WTC11 (cell line): ENCODE results near the gene LRRC49. TPM values are rescaled to one million over a fixed set of nuclear protein-coding genes. Genes with fewer than 3 reads are reported as not detected.

Experiments used
- ATAC-seq: fragments of 200-7000 bp; cut with Tn5 transposase; 2 replicates; pipeline ENCODE4 v1.10.0; 2021; ENCODE audit warnings: mild to moderate bottlenecking, moderate library complexity
- CTCF ChIA-PET: fragments of 300-600 bp; sonication (Branson Sonifier 250); formaldehyde crosslinking; loops from one replicate; lab custom pipeline; 2021; ENCODE audit warnings: antibody characterized with exemption; lab: Charles Lee
- POLR2A ChIA-PET: fragments of 350-600 bp; sonication (Branson Sonifier 250); formaldehyde crosslinking; loops from one replicate; lab custom pipeline; 2021; ENCODE audit warnings: antibody characterized with exemption; lab: Charles Lee
- DNase-seq: peaks from one replicate; pipeline ENCODE4 v3.0.0; 2021; ENCODE audit warnings: low spot score
- H3K27ac Mint-ChIP-seq: 2 replicates; pipeline ENCODE4 v1.8.0; 2021; ENCODE audit warnings: mixed read lengths
- H3K27me3 Mint-ChIP-seq: 2 replicates; pipeline ENCODE4 v1.8.0; 2021; ENCODE audit warnings: low read depth, mild to moderate bottlenecking, moderate library complexity, mixed read lengths
- H3K36me3 Mint-ChIP-seq: 2 replicates; pipeline ENCODE4 v1.8.0; 2021; ENCODE audit warnings: mixed read lengths
- H3K4me1 Mint-ChIP-seq: 2 replicates; pipeline ENCODE4 v1.8.0; 2022; ENCODE audit warnings: mixed read lengths
- H3K4me3 Mint-ChIP-seq: 2 replicates; pipeline ENCODE4 v1.8.0; 2021; ENCODE audit warnings: mild to moderate bottlenecking, moderate library complexity, mixed read lengths
- H3K9me3 Mint-ChIP-seq: 2 replicates; pipeline ENCODE4 v1.8.0; 2021; ENCODE audit warnings: mixed read lengths
- ATF1 ChIP-seq: sonication (generic); formaldehyde crosslinking; IDR thresholded peaks from 2 replicates; pipeline ENCODE4 v1.8.1; 2023; ENCODE audit warnings: mild to moderate bottlenecking, moderate library complexity, missing genetic modification reagents
- ELF4 ChIP-seq: sonication (generic); formaldehyde crosslinking; IDR thresholded peaks from 2 replicates; pipeline ENCODE4 v1.8.1; 2022; ENCODE audit warnings: low read depth, mild to moderate bottlenecking, moderate library complexity, missing genetic modification reagents
- IRF2 ChIP-seq: sonication (generic); formaldehyde crosslinking; IDR thresholded peaks from 2 replicates; pipeline ENCODE4 v1.8.0; 2022; ENCODE audit warnings: low read depth, missing genetic modification reagents, borderline replicate concordance
- JAZF1 ChIP-seq: fragments of 250-450 bp; sonication (Bioruptor Pico); IDR thresholded peaks from 2 replicates; pipeline ENCODE4 v1.9.0; 2021; ENCODE audit warnings: moderate library complexity, mild to moderate bottlenecking, inconsistent platforms
- MXD4 ChIP-seq: fragments of 250-450 bp; sonication (Bioruptor Pico); IDR thresholded peaks from 2 replicates; pipeline ENCODE4 v1.8.0; 2021; ENCODE audit warnings: mild to moderate bottlenecking, moderate library complexity, borderline replicate concordance
- MYBL2 ChIP-seq: sonication (generic); formaldehyde crosslinking; IDR thresholded peaks from 2 replicates; pipeline ENCODE4 v1.8.1; 2023; ENCODE audit warnings: mild to moderate bottlenecking, moderate library complexity, missing genetic modification reagents
- NFE2L1 ChIP-seq: sonication (generic); formaldehyde crosslinking; IDR thresholded peaks from 2 replicates; pipeline ENCODE4 v1.8.1; 2023; ENCODE audit warnings: missing genetic modification reagents
- NR2C2 ChIP-seq: sonication (generic); formaldehyde crosslinking; IDR thresholded peaks from 2 replicates; pipeline ENCODE4 v1.8.0; 2022; ENCODE audit warnings: mild to moderate bottlenecking, missing genetic modification reagents
- OVOL2 ChIP-seq: fragments of 250-450 bp; sonication (Bioruptor Pico); IDR thresholded peaks from 2 replicates; pipeline ENCODE4 v1.9.0; 2021; ENCODE audit warnings: mild to moderate bottlenecking, borderline replicate concordance
- RORB ChIP-seq: fragments of 250-450 bp; sonication (Bioruptor Pico); IDR thresholded peaks from 2 replicates; pipeline ENCODE4 v1.9.0; 2021; ENCODE audit warnings: mild to moderate bottlenecking
- SMAD4 ChIP-seq: sonication (generic); formaldehyde crosslinking; IDR thresholded peaks from 2 replicates; pipeline ENCODE4 v1.8.0; 2022; ENCODE audit warnings: mild to moderate bottlenecking, missing genetic modification reagents
- TCF7 ChIP-seq: sonication (generic); formaldehyde crosslinking; IDR thresholded peaks from 2 replicates; pipeline ENCODE4 v1.8.0; 2022; ENCODE audit warnings: mild to moderate bottlenecking, low read depth, missing genetic modification reagents, moderate library complexity
- ZNF138 ChIP-seq: sonication (generic); formaldehyde crosslinking; conservative IDR thresholded peaks from 2 replicates; pipeline ENCODE4 v1.8.1; 2022; ENCODE audit warnings: mild to moderate bottlenecking, moderate library complexity, missing genetic modification reagents
- ZNF219 ChIP-seq: sonication (generic); formaldehyde crosslinking; IDR thresholded peaks from 2 replicates; pipeline ENCODE4 v1.8.0; 2023; ENCODE audit warnings: missing genetic modification reagents, mild to moderate bottlenecking, borderline replicate concordance
- ZNF263 ChIP-seq: sonication (generic); formaldehyde crosslinking; IDR thresholded peaks from 2 replicates; pipeline ENCODE4 v1.8.1; 2022; ENCODE audit warnings: low read depth, mild to moderate bottlenecking, moderate library complexity, missing genetic modification reagents
- ZNF416 ChIP-seq: fragments of 250-450 bp; sonication (Bioruptor Pico); IDR thresholded peaks from 2 replicates; pipeline ENCODE4 v1.9.0; 2021; ENCODE audit warnings: mild to moderate bottlenecking, inconsistent platforms
- total RNA-seq: library from RNA; stranded (reverse); gene quantifications from 3 replicates; pipeline ENCODE4 v1.2.3, GENCODE V29; 2021
- TF ChIP-seq, protein P1 (sequence below): sonication (generic); formaldehyde crosslinking; conservative IDR thresholded peaks from 2 replicates; pipeline ENCODE4 v1.8.1; 2022; ENCODE audit warnings: mild to moderate bottlenecking, missing genetic modification reagents
- TF ChIP-seq, protein P2 (sequence below): sonication (generic); formaldehyde crosslinking; IDR thresholded peaks from 2 replicates; pipeline ENCODE4 v1.8.1; 2023; ENCODE audit warnings: mild to moderate bottlenecking, missing genetic modification reagents
- TF ChIP-seq, protein P3 (sequence below): sonication (generic); formaldehyde crosslinking; IDR thresholded peaks from 2 replicates; pipeline ENCODE4 v1.8.0; 2022; ENCODE audit warnings: mild to moderate bottlenecking, missing genetic modification reagents
- TF ChIP-seq, protein P4 (sequence below): sonication (generic); formaldehyde crosslinking; IDR thresholded peaks from 2 replicates; pipeline ENCODE4 v1.8.1; 2023; ENCODE audit warnings: mild to moderate bottlenecking, moderate library complexity, missing genetic modification reagents
- TF ChIP-seq, protein P5 (sequence below): fragments of 250-450 bp; sonication (Bioruptor Pico); conservative IDR thresholded peaks from 2 replicates; pipeline ENCODE4 v1.9.0; 2021; ENCODE audit warnings: mild to moderate bottlenecking
- TF ChIP-seq, protein P6 (sequence below): sonication (generic); formaldehyde crosslinking; IDR thresholded peaks from 2 replicates; pipeline ENCODE4 v1.8.1; 2022; ENCODE audit warnings: missing genetic modification reagents, borderline replicate concordance
- TF ChIP-seq, protein P7 (sequence below): sonication (generic); formaldehyde crosslinking; IDR thresholded peaks from 2 replicates; pipeline ENCODE4 v1.8.1; 2022; ENCODE audit warnings: low read depth, mild to moderate bottlenecking, moderate library complexity, missing genetic modification reagents, borderline replicate concordance
- TF ChIP-seq, protein P8 (sequence below): fragments of 250-450 bp; sonication (Bioruptor Pico); IDR thresholded peaks from 2 replicates; pipeline ENCODE4 v1.9.0; 2021; ENCODE audit warnings: mild to moderate bottlenecking
- TF ChIP-seq, protein P9 (sequence below): fragments of 250-450 bp; sonication (Bioruptor Pico); IDR thresholded peaks from 2 replicates; pipeline ENCODE4 v2.1.2; 2022; ENCODE audit warnings: mild to moderate bottlenecking, moderate library complexity

Gene LRRC49
- total RNA-seq, 1 experiment from 2014 or later, result 6.9 TPM

DNA sequence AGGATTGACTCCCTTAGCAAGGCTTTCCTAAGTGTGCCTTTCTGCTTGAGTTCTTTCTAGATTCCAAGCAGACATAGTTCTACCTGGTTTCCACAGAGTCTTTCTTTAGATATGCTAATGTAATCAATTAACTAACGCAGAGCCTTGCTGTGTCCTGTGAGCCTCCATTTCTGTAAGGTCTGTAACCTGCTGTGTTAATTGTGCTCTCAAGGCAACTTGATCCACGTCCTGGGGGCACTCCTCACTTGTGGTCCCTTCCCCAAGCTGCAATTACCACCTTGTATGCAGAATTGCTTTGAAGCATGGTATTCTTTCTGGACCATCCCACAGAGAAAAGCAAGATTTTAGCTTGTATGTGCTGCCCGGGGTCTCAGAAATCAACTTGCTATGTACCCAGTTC, 193.2 kb downstream of the LRRC49 start (continued):
- TF ChIP-seq OVOL2 (CRISPR knock-in tag), result no peak
- TF ChIP-seq, protein P1, sequence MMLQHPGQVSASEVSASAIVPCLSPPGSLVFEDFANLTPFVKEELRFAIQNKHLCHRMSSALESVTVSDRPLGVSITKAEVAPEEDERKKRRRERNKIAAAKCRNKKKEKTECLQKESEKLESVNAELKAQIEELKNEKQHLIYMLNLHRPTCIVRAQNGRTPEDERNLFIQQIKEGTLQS (CRISPR knock-in tag), result no peak
- TF ChIP-seq MYBL2, result no peak
- TF ChIP-seq, protein P2, sequence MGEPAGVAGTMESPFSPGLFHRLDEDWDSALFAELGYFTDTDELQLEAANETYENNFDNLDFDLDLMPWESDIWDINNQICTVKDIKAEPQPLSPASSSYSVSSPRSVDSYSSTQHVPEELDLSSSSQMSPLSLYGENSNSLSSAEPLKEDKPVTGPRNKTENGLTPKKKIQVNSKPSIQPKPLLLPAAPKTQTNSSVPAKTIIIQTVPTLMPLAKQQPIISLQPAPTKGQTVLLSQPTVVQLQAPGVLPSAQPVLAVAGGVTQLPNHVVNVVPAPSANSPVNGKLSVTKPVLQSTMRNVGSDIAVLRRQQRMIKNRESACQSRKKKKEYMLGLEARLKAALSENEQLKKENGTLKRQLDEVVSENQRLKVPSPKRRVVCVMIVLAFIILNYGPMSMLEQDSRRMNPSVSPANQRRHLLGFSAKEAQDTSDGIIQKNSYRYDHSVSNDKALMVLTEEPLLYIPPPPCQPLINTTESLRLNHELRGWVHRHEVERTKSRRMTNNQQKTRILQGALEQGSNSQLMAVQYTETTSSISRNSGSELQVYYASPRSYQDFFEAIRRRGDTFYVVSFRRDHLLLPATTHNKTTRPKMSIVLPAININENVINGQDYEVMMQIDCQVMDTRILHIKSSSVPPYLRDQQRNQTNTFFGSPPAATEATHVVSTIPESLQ (CRISPR knock-in tag), result no peak
- TF ChIP-seq SMAD4 (CRISPR knock-in tag), result no peak
- TF ChIP-seq NR2C2 (CRISPR knock-in tag), result no peak
- TF ChIP-seq, protein P3, sequence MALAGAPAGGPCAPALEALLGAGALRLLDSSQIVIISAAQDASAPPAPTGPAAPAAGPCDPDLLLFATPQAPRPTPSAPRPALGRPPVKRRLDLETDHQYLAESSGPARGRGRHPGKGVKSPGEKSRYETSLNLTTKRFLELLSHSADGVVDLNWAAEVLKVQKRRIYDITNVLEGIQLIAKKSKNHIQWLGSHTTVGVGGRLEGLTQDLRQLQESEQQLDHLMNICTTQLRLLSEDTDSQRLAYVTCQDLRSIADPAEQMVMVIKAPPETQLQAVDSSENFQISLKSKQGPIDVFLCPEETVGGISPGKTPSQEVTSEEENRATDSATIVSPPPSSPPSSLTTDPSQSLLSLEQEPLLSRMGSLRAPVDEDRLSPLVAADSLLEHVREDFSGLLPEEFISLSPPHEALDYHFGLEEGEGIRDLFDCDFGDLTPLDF (CRISPR knock-in tag), result no peak
- TF ChIP-seq, protein P4, sequence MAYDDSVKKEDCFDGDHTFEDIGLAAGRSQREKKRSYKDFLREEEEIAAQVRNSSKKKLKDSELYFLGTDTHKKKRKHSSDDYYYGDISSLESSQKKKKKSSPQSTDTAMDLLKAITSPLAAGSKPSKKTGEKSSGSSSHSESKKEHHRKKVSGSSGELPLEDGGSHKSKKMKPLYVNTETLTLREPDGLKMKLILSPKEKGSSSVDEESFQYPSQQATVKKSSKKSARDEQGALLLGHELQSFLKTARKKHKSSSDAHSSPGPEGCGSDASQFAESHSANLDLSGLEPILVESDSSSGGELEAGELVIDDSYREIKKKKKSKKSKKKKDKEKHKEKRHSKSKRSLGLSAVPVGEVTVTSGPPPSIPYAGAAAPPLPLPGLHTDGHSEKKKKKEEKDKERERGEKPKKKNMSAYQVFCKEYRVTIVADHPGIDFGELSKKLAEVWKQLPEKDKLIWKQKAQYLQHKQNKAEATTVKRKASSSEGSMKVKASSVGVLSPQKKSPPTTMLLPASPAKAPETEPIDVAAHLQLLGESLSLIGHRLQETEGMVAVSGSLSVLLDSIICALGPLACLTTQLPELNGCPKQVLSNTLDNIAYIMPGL (CRISPR knock-in tag), result no peak

DNA sequence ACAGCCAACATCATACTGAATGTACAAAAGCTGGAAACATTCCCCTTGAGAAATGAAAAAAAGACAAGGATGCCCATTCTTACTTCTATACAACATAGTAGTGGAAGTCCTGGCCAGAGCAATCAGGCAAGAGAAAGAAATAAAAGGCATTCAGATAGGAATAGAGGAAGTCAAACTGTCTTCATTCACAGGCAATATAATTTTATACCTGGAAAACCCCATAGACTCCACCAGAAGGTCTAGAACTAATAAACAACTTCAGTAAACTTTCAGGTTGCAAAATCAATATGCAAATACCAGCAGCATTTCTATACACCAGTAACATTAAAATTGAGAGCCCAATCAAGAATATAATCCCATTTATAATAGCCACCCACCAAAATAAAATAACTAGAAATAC, 195.5 kb downstream of the LRRC49 start:
- H3K36me3 Mint-ChIP-seq, result peaks cover 5% of the 10 kb centered on the region
- H3K27me3 Mint-ChIP-seq, result peaks cover 97% of the 10 kb centered on the region
- ChIA-PET CTCF (no interaction called here), POLR2A (no interaction called here)
- ATAC-seq (no peak), DNase-seq (no peak)
- H3K4me3 Mint-ChIP-seq, result no peak overlapping the region
- TF ChIP-seq ZNF416 (CRISPR knock-in tag), result no peak
- TF ChIP-seq, protein P5, sequence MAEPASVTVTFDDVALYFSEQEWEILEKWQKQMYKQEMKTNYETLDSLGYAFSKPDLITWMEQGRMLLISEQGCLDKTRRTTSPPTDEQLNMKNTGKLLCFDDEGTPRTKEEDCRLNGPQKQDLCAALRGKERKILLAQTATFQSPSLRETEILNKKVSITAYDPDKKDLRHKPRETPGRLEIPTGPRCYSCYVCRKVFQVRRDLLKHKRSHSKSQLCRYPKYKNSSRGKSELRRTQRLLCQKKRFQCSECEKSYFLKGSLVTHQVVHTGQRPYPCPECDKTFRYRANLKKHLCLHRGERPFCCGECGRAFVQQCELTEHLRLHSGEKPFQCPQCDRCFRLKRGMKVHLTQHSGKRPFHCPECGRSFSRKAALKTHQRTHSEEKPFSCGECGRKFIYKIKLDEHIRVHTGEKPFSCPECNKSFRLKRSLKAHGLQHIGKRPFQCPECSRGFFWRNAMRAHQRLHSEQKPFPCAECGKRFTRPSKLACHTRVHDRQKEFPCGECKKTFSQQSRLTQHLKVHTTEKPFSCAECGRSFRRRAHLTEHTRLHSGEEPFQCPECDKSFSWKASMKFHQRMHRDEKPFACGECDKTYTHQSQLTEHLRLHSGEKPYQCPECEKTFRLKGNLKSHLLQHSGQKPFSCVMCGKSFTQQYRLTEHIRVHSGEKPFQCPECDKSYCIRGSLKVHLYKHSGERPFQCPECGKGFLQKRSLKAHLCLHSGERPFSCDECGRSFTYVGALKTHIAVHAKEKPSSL (CRISPR knock-in tag), result no peak
- no peak for TF ChIP-seq ELF4 (CRISPR knock-in tag)
- no peak for TF ChIP-seq ATF1 (CRISPR knock-in tag)
- TF ChIP-seq OVOL2 (CRISPR knock-in tag), result no peak
- no peak for TF ChIP-seq ZNF138 (CRISPR knock-in tag)
- TF ChIP-seq TCF7, result no peak
- TF ChIP-seq, protein P6, sequence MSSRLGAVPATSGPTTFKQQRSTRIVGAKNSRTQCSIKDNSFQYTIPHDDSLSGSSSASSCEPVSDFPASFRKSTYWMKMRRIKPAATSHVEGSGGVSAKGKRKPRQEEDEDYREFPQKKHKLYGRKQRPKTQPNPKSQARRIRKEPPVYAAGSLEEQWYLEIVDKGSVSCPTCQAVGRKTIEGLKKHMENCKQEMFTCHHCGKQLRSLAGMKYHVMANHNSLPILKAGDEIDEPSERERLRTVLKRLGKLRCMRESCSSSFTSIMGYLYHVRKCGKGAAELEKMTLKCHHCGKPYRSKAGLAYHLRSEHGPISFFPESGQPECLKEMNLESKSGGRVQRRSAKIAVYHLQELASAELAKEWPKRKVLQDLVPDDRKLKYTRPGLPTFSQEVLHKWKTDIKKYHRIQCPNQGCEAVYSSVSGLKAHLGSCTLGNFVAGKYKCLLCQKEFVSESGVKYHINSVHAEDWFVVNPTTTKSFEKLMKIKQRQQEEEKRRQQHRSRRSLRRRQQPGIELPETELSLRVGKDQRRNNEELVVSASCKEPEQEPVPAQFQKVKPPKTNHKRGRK (CRISPR knock-in tag), result no peak
- TF ChIP-seq JAZF1 (CRISPR knock-in tag), result no peak
- TF ChIP-seq, protein P7, sequence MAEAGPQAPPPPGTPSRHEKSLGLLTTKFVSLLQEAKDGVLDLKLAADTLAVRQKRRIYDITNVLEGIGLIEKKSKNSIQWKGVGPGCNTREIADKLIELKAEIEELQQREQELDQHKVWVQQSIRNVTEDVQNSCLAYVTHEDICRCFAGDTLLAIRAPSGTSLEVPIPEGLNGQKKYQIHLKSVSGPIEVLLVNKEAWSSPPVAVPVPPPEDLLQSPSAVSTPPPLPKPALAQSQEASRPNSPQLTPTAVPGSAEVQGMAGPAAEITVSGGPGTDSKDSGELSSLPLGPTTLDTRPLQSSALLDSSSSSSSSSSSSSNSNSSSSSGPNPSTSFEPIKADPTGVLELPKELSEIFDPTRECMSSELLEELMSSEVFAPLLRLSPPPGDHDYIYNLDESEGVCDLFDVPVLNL (CRISPR knock-in tag), result no peak
- TF ChIP-seq MXD4, result no peak
- TF ChIP-seq IRF2 (CRISPR knock-in tag), result no peak
- no peak for TF ChIP-seq ZNF219
- TF ChIP-seq, protein P8, sequence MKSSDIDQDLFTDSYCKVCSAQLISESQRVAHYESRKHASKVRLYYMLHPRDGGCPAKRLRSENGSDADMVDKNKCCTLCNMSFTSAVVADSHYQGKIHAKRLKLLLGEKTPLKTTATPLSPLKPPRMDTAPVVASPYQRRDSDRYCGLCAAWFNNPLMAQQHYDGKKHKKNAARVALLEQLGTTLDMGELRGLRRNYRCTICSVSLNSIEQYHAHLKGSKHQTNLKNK, result no peak
- TF ChIP-seq, protein P9, sequence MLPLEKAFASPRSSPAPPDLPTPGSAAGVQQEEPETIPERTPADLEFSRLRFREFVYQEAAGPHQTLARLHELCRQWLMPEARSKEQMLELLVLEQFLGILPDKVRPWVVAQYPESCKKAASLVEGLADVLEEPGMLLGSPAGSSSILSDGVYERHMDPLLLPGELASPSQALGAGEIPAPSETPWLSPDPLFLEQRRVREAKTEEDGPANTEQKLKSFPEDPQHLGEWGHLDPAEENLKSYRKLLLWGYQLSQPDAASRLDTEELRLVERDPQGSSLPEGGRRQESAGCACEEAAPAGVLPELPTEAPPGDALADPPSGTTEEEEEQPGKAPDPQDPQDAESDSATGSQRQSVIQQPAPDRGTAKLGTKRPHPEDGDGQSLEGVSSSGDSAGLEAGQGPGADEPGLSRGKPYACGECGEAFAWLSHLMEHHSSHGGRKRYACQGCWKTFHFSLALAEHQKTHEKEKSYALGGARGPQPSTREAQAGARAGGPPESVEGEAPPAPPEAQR (CRISPR knock-in tag), result no peak
- TF ChIP-seq ZNF263 (CRISPR knock-in tag), result no peak
- no peak for TF ChIP-seq NFE2L1
- no peak for TF ChIP-seq RORB (CRISPR knock-in tag)
- H3K4me1 Mint-ChIP-seq, result peaks cover 22% of the 10 kb centered on the region
- H3K27ac Mint-ChIP-seq, result no peak overlapping the region
- peaks cover 14% of the 10 kb centered on the region for H3K9me3 Mint-ChIP-seq
